Fibroblast of lung (primary cell): ENCODE measurements around the gene PKHD1.

Experiments used
- CTCF ChIP-seq, 2 donors: IDR thresholded peaks in 1 of 2; conservative IDR thresholded peaks in 1 of 2; 1 replicate in 1 of 2; 2 replicates in 1 of 2; pipeline ENCODE4 v1.5.1; 2011 to 2012; ENCODE audit warnings: low read length in 2 of 2, control low read depth in 1 of 2, inconsistent platforms in 1 of 2, low read depth in 1 of 2, mild to moderate bottlenecking in 1 of 2
- EZH2 ChIP-seq: IDR thresholded peaks from 2 replicates; pipeline ENCODE4 v1.5.1; 2012; ENCODE audit warnings: low read length, control low read depth, mild to moderate bottlenecking; ENCODE audit errors: missing control alignments

GRCh38 chr6:51887859-51888258 lies 199.6 kb downstream of the PKHD1 start:
- TF ChIP-seq CTCF (conservative IDR thresholded peaks at IDR 0.05 in 1 of 2, IDR thresholded peaks at IDR 0.05 in 1 of 2; ENCODE audit: low read depth in 1 of 2, low read length in 2 of 2) (no peak), EZH2 (no peak)
